Measurements from ENCODE around the gene GLIS1.

DNA sequence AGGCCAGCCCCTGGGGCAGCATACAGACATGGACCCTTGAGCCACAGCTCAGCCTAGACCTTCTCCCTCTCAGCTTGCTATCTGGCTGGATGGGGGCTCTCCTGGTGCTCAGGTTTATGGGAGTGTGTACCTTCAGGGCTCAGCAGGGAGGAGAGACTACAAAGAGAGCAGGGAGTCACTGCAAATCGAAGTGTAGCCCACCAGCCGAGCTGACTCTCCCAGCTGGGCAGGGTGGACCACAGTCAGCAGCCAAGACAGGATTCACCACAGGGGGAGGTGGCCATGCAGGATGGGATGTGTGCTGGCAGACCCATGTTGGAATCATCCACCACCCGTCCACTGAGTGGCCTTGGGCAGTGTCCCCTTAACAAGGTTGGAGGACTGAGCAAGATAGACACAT is 78.3 kb downstream of the GLIS1 start:
- no peak for TF ChIP-seq CTCF (IDR thresholded peaks at IDR 0.05)
- TF ChIP-seq EP300 (IDR thresholded peaks at IDR 0.05), result no peak
- no peak for TF ChIP-seq POLR2A (IDR thresholded peaks at IDR 0.05)
- TF ChIP-seq POLR2AphosphoS5 (IDR thresholded peaks at IDR 0.05), result no peak
